Cardiac fibroblast (primary cell): ENCODE data around the gene DCPS.
"Not testable (repeated sequence)": the region's sequence is repeated elsewhere in the genome, so short reads cannot be mapped to it uniquely, and the experiment has no call there.

ENCODE experiments used
- DNase-seq, 2 donors: peaks; one replicate each; pipeline versions ENCODE4 v3.0.0 to v3.0.0-alpha.2; 2010; ENCODE audit warnings: low read depth in 2 of 2
- H3K4me3 ChIP-seq, 2 donors: replicated peaks in 1 of 2; 1 replicate in 1 of 2; 2 replicates in 1 of 2; pipeline ENCODE4 v1.5.1; 2011; ENCODE audit warnings: low read depth in 2 of 2, low read length in 2 of 2, mild to moderate bottlenecking in 2 of 2, moderate library complexity in 1 of 2
- CTCF ChIP-seq: IDR thresholded peaks from one replicate; pipeline ENCODE4 v1.5.1; 2011; ENCODE audit warnings: low read depth, mild to moderate bottlenecking, low read length, inconsistent platforms

The DCPS gene

GRCh38 chr11:126362879-126363655, 59.2 kb downstream of the DCPS start:
- H3K4me3 ChIP-seq, result no peak overlapping the region
- no peak for DNase-seq
- no peak for TF ChIP-seq CTCF

DNA sequence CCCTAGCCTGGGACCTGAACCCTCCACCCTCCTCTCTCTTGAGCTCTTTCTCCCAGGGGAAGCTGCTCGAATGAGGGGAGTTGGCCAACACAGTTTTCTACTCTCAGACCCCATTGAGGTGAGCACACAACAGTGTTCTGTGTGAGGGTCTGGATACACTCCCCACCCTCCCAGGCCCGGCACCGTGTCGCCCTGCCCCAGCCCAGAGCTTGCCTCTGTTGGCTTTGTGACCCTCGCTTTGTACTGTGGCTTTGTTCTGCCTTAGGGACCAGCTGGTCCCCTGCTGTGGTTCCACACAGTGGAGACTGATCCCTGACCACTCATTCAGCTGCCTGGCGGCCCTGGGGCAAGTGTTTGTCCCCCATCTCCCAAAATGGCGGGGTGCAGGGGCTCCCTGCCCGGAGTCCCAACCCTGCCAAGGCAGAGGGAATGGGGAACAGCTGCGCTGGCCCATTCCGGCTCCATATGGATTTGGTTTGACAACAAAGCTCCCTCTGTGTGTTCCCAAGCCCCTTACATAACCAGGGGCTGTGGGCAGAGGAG, 59.9 kb downstream of the DCPS start:
- DNase-seq, result no peak
- H3K4me3 ChIP-seq, result no peak overlapping the region
- TF ChIP-seq CTCF, result no peak

DNA sequence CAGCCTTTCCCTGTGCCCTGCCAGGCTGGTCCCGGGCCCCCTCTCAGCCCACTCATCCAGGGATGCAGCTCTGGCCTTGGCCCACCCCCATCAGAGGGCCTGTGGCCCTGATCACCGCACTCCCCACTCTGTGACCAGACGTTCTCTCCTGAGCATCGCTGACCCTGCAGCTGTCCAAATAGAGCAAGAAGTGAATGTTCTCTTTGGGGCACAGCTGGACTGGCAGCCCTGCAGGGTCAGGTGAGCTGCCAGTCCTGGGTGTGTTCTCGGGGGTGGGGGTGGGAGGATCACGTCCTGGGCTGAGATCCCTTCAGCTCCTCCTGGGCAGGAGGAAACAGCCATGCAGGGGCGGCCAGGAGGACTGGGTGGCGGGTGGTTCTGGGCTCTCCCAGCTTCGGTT, 60.9 kb downstream of the DCPS start:
- not testable (repeated sequence) for DNase-seq

DNA sequence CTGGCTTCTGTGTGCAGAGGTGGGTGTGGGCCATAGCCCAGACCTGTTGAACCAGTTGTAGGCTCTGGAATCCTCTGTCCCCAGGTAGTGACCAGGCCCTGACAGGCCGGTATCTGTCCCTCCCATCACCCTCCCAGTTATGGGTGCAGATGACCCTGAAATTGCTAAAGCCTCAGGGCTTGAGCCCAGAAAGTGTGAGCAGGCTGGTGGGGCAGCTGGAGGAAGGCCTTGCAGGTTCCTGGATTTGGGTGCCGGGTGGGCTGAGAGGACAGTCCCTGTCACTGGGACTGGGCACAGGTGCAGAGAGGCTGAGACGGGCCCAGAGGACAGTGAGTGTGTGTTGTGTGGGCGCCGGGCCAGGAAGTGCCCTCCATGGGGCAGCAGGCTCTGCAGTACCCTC, 61.6 kb downstream of the DCPS start:
- H3K4me3 ChIP-seq, DNase-seq: not testable (repeated sequence)

More for the DNA sequence above, 60.9 kb downstream of the DCPS start:
- H3K4me3 ChIP-seq, result not testable (repeated sequence)

- no peak for TF ChIP-seq CTCF
- H3K4me3 ChIP-seq, result no peak overlapping the region
- no peak for DNase-seq
Measured at GRCh38 chr11:126366064-126366822, 62.4 kb downstream of the DCPS start.

DNA sequence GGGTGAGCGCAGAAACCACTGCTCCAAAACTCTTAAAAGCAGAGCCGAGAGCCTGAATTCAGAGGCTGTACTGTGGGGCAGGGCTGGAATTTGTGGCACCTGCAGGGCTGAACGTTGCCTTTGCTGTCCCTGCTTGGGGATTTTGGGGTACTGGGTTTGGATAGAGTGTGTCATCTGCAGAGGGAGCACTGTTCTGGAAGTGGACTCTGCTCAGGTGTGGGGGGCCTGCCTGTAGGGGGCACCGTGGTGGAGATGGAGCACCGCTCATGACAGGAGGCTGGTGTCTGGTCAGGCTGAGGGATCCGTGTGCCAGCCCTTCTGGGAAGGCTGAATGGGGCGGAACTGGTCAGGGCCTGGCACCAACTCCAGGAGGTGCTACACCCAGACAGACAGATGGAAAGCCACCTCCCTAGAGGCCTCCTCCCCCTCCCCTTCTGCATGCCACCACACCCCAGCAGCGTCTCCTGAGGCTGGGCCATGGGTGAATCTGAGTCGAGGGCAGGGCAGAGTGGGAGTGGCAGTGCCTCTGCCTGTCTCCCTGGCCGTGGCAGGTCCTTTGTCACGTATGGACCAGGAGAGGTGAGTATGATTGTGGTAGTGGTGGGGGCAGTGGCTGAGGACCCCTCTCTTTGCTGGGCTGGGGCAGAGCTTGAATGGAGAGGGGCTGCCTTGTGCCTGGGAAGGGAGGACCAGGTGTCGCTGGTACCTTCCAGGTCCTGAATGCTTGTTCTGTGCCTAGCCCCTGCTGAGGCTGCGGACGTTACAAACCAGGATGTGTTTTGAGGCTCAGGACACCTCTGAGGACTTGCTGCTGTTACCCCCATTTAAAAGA, 63.2 kb downstream of the DCPS start:
- H3K4me3 ChIP-seq, DNase-seq: not testable (repeated sequence)

DNA sequence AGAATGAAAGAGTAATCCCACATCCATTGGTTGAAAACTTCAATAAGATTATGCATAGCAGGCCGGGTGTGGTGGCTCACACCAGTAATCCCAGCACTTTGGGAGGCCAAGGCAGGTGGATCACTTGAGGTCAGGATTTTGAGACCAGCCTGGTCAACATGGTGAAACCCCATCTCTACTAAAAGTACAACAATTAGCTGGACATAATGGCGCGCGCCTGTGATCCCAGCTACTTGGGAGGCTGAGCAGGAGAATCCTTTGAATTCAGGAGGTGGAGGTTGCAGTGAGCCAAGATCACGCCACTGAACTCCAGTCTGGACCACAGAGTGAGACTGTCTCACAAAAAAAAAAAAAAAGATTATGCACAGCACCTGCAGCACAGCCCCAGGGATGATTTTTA, 63.9 kb downstream of the DCPS start:
- DNase-seq, H3K4me3 ChIP-seq: not testable (repeated sequence)

DNA sequence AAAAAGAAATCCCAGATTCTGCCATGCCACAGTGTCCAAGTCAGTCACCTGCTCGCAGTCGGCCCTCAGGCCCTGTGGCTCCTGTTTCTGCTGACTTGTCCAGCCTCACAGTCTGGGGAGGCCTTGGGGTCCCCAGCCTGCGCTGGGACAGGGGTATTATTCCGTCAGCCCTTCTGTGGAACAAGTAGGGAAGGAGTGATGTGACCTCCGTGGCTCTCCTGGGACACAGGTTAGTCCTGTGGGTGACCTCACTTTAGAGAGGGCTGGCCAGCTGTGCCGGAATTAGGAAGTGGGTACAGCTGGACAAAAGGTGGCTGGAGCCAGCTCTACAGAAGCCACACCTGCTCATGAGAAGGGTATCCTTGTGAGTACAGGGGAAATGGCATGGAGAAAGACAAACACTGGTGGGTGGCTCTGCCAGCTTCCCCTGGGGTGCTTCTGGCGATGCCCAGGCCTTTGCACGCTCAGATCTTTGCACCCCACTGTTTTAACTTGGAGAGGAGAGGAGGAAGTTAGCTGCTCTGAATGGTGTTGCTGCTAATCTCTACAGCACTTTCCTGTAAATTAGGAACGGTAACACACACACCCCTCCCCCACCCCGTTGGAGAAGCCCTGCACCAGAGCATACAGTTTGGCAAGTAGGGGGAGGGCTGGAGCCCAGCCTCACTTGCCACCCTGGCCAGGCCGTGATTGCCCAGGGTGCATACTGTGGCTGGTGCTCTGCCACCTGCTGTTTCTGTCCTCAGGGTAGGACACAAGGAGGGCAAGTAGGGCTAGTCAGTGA, 64.7 kb downstream of the DCPS start:
- DNase-seq, H3K4me3 ChIP-seq: not testable (repeated sequence)
